BLaER1 treated with 17β-estradiol and CSF1 and Interleukin-3, amounts not matched to agents 10 nM and 100 nM (cell line): ENCODE results near the gene ZNF276.

Source experiments
- H3K27ac ChIP-seq, 11 experiments: shearing (Covaris generic); formaldehyde crosslinking; 2 replicates each; pipeline ENCODE4 v1.8.1; 2022
- H3K27me3 ChIP-seq, 11 experiments: shearing (Covaris generic); formaldehyde crosslinking; 2 replicates each; pipeline ENCODE4 v1.8.1; 2022
- H3K36me3 ChIP-seq, 11 experiments: shearing (Covaris generic); formaldehyde crosslinking; 2 replicates each; pipeline ENCODE4 v1.8.1; 2022
- H3K4me1 ChIP-seq, 10 experiments: shearing (Covaris generic); formaldehyde crosslinking; 2 replicates each; pipeline ENCODE4 v1.8.1; 2022
- H3K4me2 ChIP-seq, 11 experiments: shearing (Covaris generic); formaldehyde crosslinking; 2 replicates each; pipeline ENCODE4 v1.8.1; 2022
- H3K4me3 ChIP-seq, 10 experiments: shearing (Covaris generic); formaldehyde crosslinking; 2 replicates each; pipeline ENCODE4 v1.8.1; 2022
- H3K9ac ChIP-seq, 11 experiments: shearing (Covaris generic); formaldehyde crosslinking; 2 replicates each; pipeline ENCODE4 v1.8.1; 2022
- H3K9me3 ChIP-seq, 11 experiments: shearing (Covaris generic); formaldehyde crosslinking; replicated peaks in 1 of 11; 2 replicates each; pipeline ENCODE4 v1.8.1; 2022
- H4K20me1 ChIP-seq, 11 experiments: shearing (Covaris generic); formaldehyde crosslinking; 2 replicates each; pipeline ENCODE4 v1.8.1; 2022
- Cebpa-rat ChIP-seq, 11 experiments: shearing (Covaris generic); IDR thresholded peaks; 2 replicates each; pipeline ENCODE4 v1.8.1; 2022

The ZNF276 gene

DNA sequence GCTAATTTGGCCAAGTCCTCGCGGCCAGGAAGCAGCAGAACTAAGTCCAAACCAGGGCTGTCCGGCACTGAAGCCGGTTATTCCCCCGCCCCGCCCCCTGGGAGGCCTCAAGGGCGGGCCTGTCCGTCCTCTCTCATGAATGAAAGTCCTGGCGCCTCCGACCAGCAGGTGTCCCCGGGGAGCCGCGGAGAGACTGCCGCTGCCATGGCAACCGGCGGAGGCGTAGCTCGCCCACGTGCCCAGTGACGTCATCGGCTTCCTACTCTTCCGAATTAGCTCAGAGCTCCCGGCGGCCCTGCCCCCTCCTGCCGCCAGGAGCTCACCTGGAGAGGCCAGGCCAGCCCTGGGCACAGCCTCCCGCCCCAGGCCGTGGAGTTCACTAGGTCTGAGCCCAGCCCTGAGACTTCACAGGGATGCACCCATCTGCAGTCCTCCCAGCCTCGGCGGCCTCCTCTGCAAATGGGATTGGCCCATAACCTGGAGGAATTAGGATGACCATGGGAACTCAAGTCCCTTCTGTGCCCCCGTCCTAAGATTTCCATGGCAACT is 21.2 kb upstream of the ZNF276 start:
- Histone ChIP-seq H3K4me2 (peak overlapping the region; percentile 100), H3K27ac (peak overlapping the region; percentile 13 to 77 (median 72); a peak in 20 of 22 replicates), H4K20me1 (peaks cover 43 to 58% (median 55%) of the 10 kb centered on the region in 11 experiments; a peak in 21 of 22 replicates)

DNA sequence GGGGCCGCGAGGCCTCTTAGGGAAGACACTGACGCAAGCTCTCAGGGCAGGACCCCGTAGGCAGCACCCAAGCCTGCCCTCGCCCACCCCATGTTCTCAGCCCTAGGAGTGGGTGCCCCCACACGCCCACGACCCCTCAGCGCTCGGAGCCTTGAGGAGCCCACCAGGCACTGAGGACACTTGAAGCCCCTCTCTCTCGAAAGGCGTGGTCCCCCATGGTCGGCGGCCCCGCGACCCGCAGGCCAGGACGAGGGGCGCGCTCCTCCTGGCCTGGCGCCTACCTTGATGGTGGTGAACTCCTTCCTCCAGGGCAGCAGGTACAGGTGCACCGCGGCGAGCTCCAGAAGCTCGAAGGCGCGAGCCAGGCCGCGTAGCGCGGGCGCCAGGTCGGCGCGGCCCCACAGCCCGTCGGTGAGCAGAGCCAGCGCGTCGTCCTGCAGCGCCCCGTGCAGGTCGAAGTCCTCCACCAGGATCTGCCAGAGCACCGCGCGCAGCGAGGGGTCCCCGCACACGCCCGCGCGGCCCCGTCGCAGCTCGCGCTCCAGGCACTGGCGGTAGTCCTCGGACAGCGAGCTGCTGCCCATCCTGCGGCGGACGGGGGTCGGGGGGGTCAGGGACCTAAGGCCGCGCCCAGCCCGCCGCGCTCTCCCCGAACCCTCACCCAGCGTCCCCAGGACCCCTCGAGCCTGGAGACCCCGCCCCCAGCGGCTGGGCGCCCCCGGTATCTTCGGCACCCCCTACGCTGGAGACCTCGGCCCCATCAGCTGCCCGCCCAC is 20.5 kb upstream of the ZNF276 start:
- Histone ChIP-seq H3K4me1 (peaks cover 27 to 54% (median 45%) of the 10 kb centered on the region in 10 experiments), H3K4me2 (peak overlapping the region; percentile 100), H3K27ac (peak overlapping the region; percentile 59 to 77 (median 72)), H3K4me3 (peak overlapping the region; percentile 67 to 80 (median 74)), H3K36me3 (peaks cover 1 to 30% (median 15%) of the 10 kb centered on the region in 11 experiments; a peak in 18 of 22 replicates), H3K9me3 (no peaks in the 10 kb centered on the region), H3K9ac (peak overlapping the region; percentile 72 to 86 (median 80)), H4K20me1 (peaks cover 36 to 52% (median 48%) of the 10 kb centered on the region in 11 experiments; a peak in 21 of 22 replicates), H3K27me3 (no peaks in the 10 kb centered on the region)
- no peak for TF ChIP-seq Cebpa-rat (IDR thresholded peaks at IDR 0.05)

More for the DNA sequence above, 21.2 kb upstream of the ZNF276 start:
- H3K4me1 ChIP-seq: peaks cover 30 to 55% (median 47%) of the 10 kb centered on the region in 10 experiments
- H3K9ac ChIP-seq: peak overlapping the region; percentile 72 to 86 (median 80); a peak in 21 of 22 replicates
- H3K4me3 ChIP-seq: peak overlapping the region; percentile 67 to 80 (median 74)
- TF ChIP-seq Cebpa-rat (IDR thresholded peaks at IDR 0.05): no peak
- H3K27me3 ChIP-seq: no peaks in the 10 kb centered on the region
- H3K9me3 ChIP-seq: no peaks in the 10 kb centered on the region
- H3K36me3 ChIP-seq: peaks cover 8 to 37% (median 22%) of the 10 kb centered on the region in 11 experiments; a peak in 20 of 22 replicates

DNA sequence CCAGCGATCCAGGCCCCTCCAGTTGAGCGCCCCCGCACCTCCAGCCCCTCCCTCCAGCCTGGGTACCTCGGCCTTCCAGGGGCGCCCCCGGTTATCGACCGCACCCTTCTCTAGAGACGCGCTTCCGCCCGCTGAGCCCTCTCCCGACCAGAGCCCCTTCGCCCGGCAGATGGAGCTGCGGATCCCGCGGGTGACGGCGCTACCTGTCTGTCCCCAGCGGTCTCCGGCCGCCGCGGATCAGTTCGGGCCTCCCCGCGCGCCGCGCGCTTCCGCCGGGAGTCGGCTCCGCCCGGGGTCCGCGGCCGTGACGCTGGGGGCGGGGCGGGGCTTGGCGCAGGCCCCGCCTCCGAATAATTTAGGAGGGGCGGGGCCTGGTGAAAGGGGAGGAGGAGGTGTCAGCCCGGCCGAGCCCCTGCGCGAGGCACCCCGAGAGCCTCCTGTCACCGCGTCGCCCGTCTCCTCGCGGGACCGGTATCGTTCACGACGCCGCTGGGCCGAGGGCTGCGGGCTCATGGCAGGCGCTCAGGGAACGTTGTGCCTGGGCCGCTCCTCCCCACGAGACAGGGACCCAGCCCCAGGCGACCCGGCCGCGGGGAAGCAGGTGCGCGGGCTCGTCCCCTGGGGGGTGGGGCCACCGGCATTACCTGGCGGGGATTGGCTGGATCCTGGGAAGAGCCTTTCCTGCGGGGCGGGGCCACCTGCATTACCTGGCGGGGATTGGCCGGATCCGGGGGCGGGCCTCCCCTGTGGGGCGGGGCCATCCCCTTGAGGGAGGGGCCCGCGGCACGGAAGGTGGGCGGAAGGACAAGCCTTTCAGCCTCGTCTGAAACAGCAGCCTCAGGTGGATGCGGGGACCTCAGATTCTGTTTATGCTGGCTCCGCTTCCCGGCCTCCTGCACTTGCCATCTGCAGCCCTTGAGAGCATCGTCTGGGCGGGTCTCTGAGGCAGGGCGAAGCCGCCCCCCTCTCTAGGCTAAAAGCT is 19.6 kb upstream of the ZNF276 start, which contains the start of gene SPATA2L:
Gene SPATA2L, minus strand, starts transcription at position 281 of the 982 bp plus-strand sequence. CDS start 473 bp downstream, outside the sequence.
- TF ChIP-seq Cebpa-rat (IDR thresholded peaks at IDR 0.05): no peak
- peak within 1 kb of the TSS; percentile 72 to 86 (median 80) for H3K9ac ChIP-seq
- H3K4me2 ChIP-seq: peak within 1 kb of the TSS; percentile 100
- peak within 1 kb of the TSS; percentile 67 to 80 (median 74) for H3K4me3 ChIP-seq
- H3K36me3 ChIP-seq: peaks cover 0 to 24% (median 14%) of the 10 kb centered on the region in 11 experiments; a peak in 17 of 22 replicates
- no peaks in the 10 kb centered on the region for H3K27me3 ChIP-seq
- peaks cover 27 to 48% (median 40%) of the 10 kb centered on the region in 11 experiments; a peak in 21 of 22 replicates for H4K20me1 ChIP-seq
- peak within 1 kb of the TSS; percentile 59 to 77 (median 72) for H3K27ac ChIP-seq
- H3K4me1 ChIP-seq: peaks cover 24 to 51% (median 38%) of the 10 kb centered on the region in 10 experiments
- H3K9me3 ChIP-seq: no peaks in the 10 kb centered on the region

DNA sequence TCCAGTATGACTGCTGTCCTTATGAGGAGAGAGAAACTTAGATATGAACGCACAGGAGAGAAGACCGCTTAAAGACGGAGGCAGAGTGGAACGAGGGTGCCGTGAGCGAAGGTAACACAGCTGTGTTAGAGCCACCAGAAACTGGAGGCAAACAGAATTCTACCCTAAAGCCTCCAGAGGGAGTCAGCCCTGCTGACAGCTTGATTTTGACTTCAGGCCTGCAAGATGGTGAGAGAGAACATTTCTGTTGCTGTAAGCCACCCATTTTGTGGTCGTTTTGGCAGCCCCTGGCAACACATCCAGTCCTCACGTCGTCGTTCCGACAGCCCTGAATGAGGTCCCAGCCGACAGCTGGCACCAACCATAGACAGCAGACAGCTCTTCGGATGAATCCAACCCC is 17.1 kb upstream of the ZNF276 start:
- Histone ChIP-seq H4K20me1 (peaks cover 7 to 42% (median 18%) of the 10 kb centered on the region in 11 experiments; a peak in 21 of 22 replicates), H3K4me1 (peaks cover 18 to 42% (median 32%) of the 10 kb centered on the region in 10 experiments), H3K9ac (0 out of 22 replicates have a peak overlapping the region, but pooled peaks of 2 of the 11 experiments have one; percentile 3 to 13), H3K4me2 (no peak overlapping the region), H3K4me3 (no peak overlapping the region), H3K36me3 (peaks cover 0 to 18% (median 0%) of the 10 kb centered on the region in 11 experiments; a peak in 4 of 22 replicates), H3K9me3 (no peaks in the 10 kb centered on the region), H3K27ac (no peak overlapping the region), H3K27me3 (no peaks in the 10 kb centered on the region)
- TF ChIP-seq Cebpa-rat (IDR thresholded peaks at IDR 0.05): no peak

DNA sequence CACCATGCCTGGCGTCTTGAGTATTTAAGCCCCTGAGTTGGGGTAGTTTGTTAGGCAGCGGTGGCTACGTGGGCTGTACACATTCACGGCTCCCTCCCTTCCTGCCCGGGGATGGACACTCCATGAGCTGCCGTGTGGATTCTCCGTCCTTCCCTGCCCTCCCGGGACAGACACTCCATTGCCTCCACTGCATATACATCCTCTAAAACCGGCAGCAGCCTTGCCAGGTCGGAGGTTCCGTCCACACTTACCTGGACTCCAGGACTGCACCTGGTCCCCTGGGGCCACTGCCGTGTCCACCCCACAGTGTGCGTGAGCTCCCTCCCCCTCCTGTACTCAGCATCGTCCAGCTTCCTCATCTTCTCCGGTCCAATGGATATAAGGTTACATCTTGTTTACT is 16.3 kb upstream of the ZNF276 start:
- Histone ChIP-seq H3K27me3 (no peaks in the 10 kb centered on the region), H3K4me1 (peaks cover 11 to 35% (median 26%) of the 10 kb centered on the region in 10 experiments), H3K27ac (no peak overlapping the region), H3K36me3 (peaks cover 0 to 24% (median 0%) of the 10 kb centered on the region in 11 experiments; a peak in 4 of 22 replicates), H3K9ac (no peak overlapping the region), H3K9me3 (no peaks in the 10 kb centered on the region), H3K4me2 (no peak overlapping the region), H4K20me1 (peaks cover 0 to 42% (median 10%) of the 10 kb centered on the region in 11 experiments; a peak in 17 of 22 replicates), H3K4me3 (no peak overlapping the region)
- no peak for TF ChIP-seq Cebpa-rat (IDR thresholded peaks at IDR 0.05)

DNA sequence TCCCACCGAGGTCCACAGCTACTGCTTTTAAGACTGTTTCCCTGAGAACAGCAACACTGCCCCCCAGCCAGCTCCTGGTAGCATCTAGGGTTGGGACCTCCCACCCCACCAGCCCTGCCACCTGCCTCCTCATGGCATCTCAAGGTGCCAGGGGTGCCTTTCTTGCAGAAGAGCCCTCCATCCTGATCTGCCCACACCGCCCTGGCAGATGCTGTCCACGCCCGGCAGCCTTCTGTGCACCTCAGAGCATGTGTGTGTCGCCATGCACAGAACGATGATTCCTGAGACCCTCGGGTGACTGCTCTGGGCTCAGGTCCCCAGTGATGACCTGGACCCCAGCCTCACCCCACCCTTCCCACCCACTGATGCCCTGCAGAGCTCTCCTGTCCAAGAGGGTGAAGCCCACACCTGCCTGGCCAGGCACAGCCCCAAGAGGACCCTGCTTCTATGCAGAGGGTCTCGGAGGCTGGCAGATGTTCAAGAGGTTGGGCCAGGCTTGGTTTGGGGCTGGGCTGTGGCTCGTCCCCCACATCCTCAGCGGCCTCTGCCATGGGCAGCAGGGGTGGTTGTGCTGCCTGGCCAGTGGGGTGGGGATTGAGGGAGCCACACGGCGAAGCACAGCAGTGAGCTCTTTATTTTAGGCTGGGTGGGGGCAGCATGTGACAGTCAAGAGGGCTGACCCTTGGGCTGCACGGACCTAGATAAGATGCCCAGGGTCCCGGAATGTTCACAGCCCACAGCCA is 14.6 kb upstream of the ZNF276 start:
- H4K20me1 ChIP-seq: peaks cover 0 to 42% (median 0%) of the 10 kb centered on the region in 11 experiments; a peak in 6 of 22 replicates
- TF ChIP-seq Cebpa-rat (IDR thresholded peaks at IDR 0.05): no peak
- peak overlapping the region in 6 of 11 experiments; percentile 1 to 31 (median 18); a peak in 2 of 22 replicates for H3K9ac ChIP-seq
- no peaks in the 10 kb centered on the region for H3K27me3 ChIP-seq
- H3K9me3 ChIP-seq: no peaks in the 10 kb centered on the region
- H3K27ac ChIP-seq: no peak overlapping the region
- peaks cover 10 to 32% (median 20%) of the 10 kb centered on the region in 10 experiments; a peak in 18 of 20 replicates for H3K4me1 ChIP-seq
- H3K4me3 ChIP-seq: no peak overlapping the region
- H3K36me3 ChIP-seq: peaks cover 0 to 36% (median 0%) of the 10 kb centered on the region in 11 experiments; a peak in 5 of 22 replicates
- H3K4me2 ChIP-seq: peak overlapping the region in 10 of 11 experiments; percentile 1 to 87 (median 47); a peak in 18 of 22 replicates

DNA sequence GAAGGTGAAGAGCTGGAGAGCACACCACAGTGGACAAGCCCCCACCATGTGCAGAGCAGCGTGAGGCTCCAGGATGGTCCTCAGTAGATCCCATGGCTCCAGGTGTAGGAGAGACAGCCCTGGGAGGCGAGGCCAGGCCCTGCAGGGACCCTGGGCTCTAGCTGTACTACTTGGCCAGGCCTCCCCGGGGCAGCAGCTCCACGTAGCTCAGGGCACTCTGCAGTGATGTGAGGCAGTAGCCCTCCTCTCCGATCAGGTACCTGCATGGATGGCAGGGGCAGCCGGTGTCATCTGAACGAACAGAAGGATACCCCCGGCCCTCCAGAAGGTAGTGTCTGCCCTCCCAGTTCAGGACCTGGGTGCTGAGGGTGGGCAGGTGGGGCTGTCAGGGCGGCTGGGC is 13.6 kb upstream of the ZNF276 start:
- no peak for TF ChIP-seq Cebpa-rat (IDR thresholded peaks at IDR 0.05)
- no peaks in the 10 kb centered on the region for H3K9me3 ChIP-seq
- no peak overlapping the region for H3K4me3 ChIP-seq
- H3K36me3 ChIP-seq: peaks cover 0 to 36% (median 0%) of the 10 kb centered on the region in 11 experiments; a peak in 5 of 22 replicates
- peak overlapping the region in 4 of 11 experiments; percentile 13 to 26 (median 21); a peak in 2 of 22 replicates for H3K9ac ChIP-seq
- no peak overlapping the region for H3K4me2 ChIP-seq
- no peaks in the 10 kb centered on the region for H3K27me3 ChIP-seq
- peaks cover 0 to 42% (median 4%) of the 10 kb centered on the region in 11 experiments; a peak in 13 of 22 replicates for H4K20me1 ChIP-seq
- peaks cover 8 to 36% (median 20%) of the 10 kb centered on the region in 10 experiments for H3K4me1 ChIP-seq
- H3K27ac ChIP-seq: no peak overlapping the region
